ENCODE results near the gene CMC2. TPM values are rescaled to one million over a fixed set of nuclear protein-coding genes. Genes with fewer than 3 reads are reported as not detected.

The CMC2 gene
- total RNA-seq, 1 experiment from 2014 or later: 89.5 TPM

DNA sequence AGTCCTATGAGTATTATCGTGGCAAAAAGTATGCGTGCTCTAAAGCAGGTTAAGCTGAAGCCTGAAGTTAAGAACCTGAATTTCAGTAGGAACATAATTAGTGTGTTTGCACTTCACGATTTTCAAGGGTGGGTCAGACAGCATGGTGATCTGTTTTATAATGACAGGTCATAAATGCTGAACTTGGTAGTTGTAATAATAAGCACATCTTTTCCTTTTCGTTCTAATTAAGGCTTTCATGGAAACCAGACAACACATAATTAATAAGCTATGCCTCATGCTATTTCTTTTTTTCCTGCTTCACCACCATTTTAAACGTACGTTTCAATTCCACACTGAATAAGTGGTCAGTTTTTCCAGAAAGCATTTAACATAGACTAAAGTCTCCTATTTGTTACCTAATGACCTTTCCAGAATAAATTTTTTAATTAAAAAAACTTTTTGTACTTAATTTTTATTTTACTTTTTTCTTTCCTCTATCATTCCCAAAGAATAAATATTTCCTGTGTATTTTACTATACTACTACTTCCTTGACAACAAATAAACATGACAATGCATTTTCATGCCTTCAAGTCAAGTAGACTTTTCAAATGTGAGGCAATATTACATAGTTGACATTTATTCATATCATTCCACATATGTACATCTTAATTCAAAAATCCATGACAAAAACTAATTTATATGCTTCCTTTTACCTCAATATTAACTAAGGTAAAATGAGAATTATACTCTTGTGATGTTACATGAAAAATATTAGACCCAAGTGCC, 22.4 kb downstream of the CMC2 start:
- no peaks in the 10 kb centered on the region for H3K27me3 ChIP-seq (ENCODE audit: insufficient read depth, low read depth)
- intact Hi-C loops (cut with micrococcal nuclease; ENCODE audit: unreplicated experiment): no loop called here
- peaks cover 3% of the 10 kb centered on the region; the same call in 1 of the 2 replicates for H4K20me1 ChIP-seq (ENCODE audit: insufficient read depth)
- H3K9me2 ChIP-seq (ENCODE audit: insufficient read depth): no peaks in the 10 kb centered on the region
- peaks cover 4% of the 10 kb centered on the region for H3F3A ChIP-seq (ENCODE audit: insufficient read depth, low read depth)
- TF ChIP-seq EZH2 (IDR thresholded peaks at IDR 0.05; ENCODE audit: low read depth): no peak
- TF ChIP-seq, protein P1, sequence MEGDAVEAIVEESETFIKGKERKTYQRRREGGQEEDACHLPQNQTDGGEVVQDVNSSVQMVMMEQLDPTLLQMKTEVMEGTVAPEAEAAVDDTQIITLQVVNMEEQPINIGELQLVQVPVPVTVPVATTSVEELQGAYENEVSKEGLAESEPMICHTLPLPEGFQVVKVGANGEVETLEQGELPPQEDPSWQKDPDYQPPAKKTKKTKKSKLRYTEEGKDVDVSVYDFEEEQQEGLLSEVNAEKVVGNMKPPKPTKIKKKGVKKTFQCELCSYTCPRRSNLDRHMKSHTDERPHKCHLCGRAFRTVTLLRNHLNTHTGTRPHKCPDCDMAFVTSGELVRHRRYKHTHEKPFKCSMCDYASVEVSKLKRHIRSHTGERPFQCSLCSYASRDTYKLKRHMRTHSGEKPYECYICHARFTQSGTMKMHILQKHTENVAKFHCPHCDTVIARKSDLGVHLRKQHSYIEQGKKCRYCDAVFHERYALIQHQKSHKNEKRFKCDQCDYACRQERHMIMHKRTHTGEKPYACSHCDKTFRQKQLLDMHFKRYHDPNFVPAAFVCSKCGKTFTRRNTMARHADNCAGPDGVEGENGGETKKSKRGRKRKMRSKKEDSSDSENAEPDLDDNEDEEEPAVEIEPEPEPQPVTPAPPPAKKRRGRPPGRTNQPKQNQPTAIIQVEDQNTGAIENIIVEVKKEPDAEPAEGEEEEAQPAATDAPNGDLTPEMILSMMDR (conservative IDR thresholded peaks at IDR 0.05): no peak
- no peak overlapping the region for H3K4me2 ChIP-seq
- H3K36me3 ChIP-seq (ENCODE audit: low read depth): no peaks in the 10 kb centered on the region; the same call in 1 of the 2 replicates
- no peak overlapping the region for H2AFZ ChIP-seq
- ChIA-PET CTCF (interaction anchor here (0.9 kb wide), 1 partner anchor 9 kb away, joined by 3 read pairs; no protein-coding TSS in a partner anchor), POLR2A (ENCODE audit: unreplicated experiment) (no interaction called here)
- H3K4me1 ChIP-seq (replicated peaks; ENCODE audit: insufficient read depth): no peaks in the 10 kb centered on the region
- H3K27ac ChIP-seq: 0 out of 2 replicates have a peak overlapping the region, but pooled peaks have one; percentile 19
- BruUV-seq (replicated peaks): no TSS peak
- H3K79me2 ChIP-seq (ENCODE audit: low read depth): peaks cover 13% of the 10 kb centered on the region; the same call in 1 of the 2 replicates
- no peak for DNase-seq
- no peaks in the 10 kb centered on the region for H3K9me3 ChIP-seq (ENCODE audit: insufficient read depth, low read depth)
- H3K4me3 ChIP-seq: no peak overlapping the region

- POLR2A ChIA-PET (ENCODE audit: unreplicated experiment): no interaction called here
- BruUV-seq (replicated peaks): no TSS peak
- TF ChIP-seq EZH2 (IDR thresholded peaks at IDR 0.05; ENCODE audit: low read depth): no peak
- TF ChIP-seq, protein P1 (conservative IDR thresholded peaks at IDR 0.05): no peak
Measured at GRCh38 chr16:80982646-80983045, 24.0 kb downstream of the CMC2 start.

DNA sequence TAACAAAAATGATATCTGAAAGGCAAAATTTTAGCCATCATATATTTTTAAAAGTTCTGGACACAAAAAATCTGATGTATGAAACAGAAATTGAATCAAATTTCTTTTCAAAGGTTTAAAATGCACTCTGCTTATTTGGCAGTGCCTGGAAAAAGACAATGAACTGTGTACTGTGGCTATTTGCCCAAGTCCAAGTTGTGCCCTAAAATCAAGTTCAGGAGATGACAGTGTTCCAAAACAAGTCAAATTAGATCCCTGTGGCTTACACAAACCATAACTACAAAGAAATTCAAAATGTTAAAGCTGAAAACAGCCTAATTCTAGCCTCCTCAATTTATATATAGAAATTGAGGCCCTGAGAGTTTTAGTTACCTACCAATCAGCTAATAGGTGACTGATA, 25.6 kb downstream of the CMC2 start:
- TF ChIP-seq, protein P1 (conservative IDR thresholded peaks at IDR 0.05): no peak
- TF ChIP-seq EZH2 (IDR thresholded peaks at IDR 0.05; ENCODE audit: low read depth): no peak
- no TSS peak for BruUV-seq (replicated peaks)
- DNase-seq: no peak
- no peaks in the 10 kb centered on the region for H3K9me3 ChIP-seq (ENCODE audit: insufficient read depth, low read depth)
- H3K9me2 ChIP-seq (ENCODE audit: insufficient read depth): no peaks in the 10 kb centered on the region
- no peaks in the 10 kb centered on the region for H3K27me3 ChIP-seq (ENCODE audit: insufficient read depth, low read depth)
- intact Hi-C loops (cut with micrococcal nuclease; ENCODE audit: unreplicated experiment): no loop called here
- peaks cover 6% of the 10 kb centered on the region; the same call in 1 of the 2 replicates for H3K79me2 ChIP-seq (ENCODE audit: low read depth)
- CTCF ChIA-PET: interaction anchor here (0.9 kb wide), 1 partner anchor 13 kb away, joined by 3 read pairs; no protein-coding TSS in a partner anchor
- no peak overlapping the region for H3K4me3 ChIP-seq
- H3K4me2 ChIP-seq: no peak overlapping the region
- H3K27ac ChIP-seq: no peak overlapping the region
- H2AFZ ChIP-seq: no peak overlapping the region
- no peaks in the 10 kb centered on the region for H3K4me1 ChIP-seq (replicated peaks; ENCODE audit: insufficient read depth)
- H3F3A ChIP-seq (ENCODE audit: insufficient read depth, low read depth): peaks cover 4% of the 10 kb centered on the region
- H3K36me3 ChIP-seq (ENCODE audit: low read depth): no peaks in the 10 kb centered on the region
- POLR2A ChIA-PET (ENCODE audit: unreplicated experiment): no interaction called here
- peaks cover 3% of the 10 kb centered on the region; the same call in 1 of the 2 replicates for H4K20me1 ChIP-seq (ENCODE audit: insufficient read depth)

More at GRCh38 chr16:80982646-80983045, 24.0 kb downstream of the CMC2 start:
- no peaks in the 10 kb centered on the region for H3K9me2 ChIP-seq (ENCODE audit: insufficient read depth)
- H3K4me2 ChIP-seq: no peak overlapping the region
- no peaks in the 10 kb centered on the region; the same call in 1 of the 2 replicates for H3K36me3 ChIP-seq (ENCODE audit: low read depth)
- no peak overlapping the region for H3K4me3 ChIP-seq
- peaks cover 11% of the 10 kb centered on the region; the same call in 1 of the 2 replicates for H3K79me2 ChIP-seq (ENCODE audit: low read depth)
- CTCF ChIA-PET: no interaction called here
- H3K9me3 ChIP-seq (ENCODE audit: insufficient read depth, low read depth): no peaks in the 10 kb centered on the region
- H3K27me3 ChIP-seq (ENCODE audit: insufficient read depth, low read depth): no peaks in the 10 kb centered on the region
- H3K4me1 ChIP-seq (replicated peaks; ENCODE audit: insufficient read depth): no peaks in the 10 kb centered on the region
- intact Hi-C loops (cut with micrococcal nuclease; ENCODE audit: unreplicated experiment): no loop called here
- H4K20me1 ChIP-seq (ENCODE audit: insufficient read depth): peaks cover 3% of the 10 kb centered on the region; the same call in 1 of the 2 replicates
- no peak overlapping the region for H2AFZ ChIP-seq
- peaks cover 4% of the 10 kb centered on the region for H3F3A ChIP-seq (ENCODE audit: insufficient read depth, low read depth)
- no peak for DNase-seq
- H3K27ac ChIP-seq: no peak overlapping the region

All from PC-9 (cell line).